SK-N-SH (cell line): Measurements from ENCODE around the gene HDAC7.

ENCODE experiments used
- ELF1 ChIP-seq: IDR thresholded peaks from 2 replicates; pipeline ENCODE4 v1.4.0; 2012
- GABPA ChIP-seq: IDR thresholded peaks from 2 replicates; pipeline ENCODE4 v1.4.0; 2012; ENCODE audit warnings: low read depth, mild to moderate bottlenecking
- RFX5 ChIP-seq: IDR thresholded peaks from 2 replicates; pipeline ENCODE4 v1.6.1; 2012; ENCODE audit warnings: mild to moderate bottlenecking, improper control_type of control experiment, low read length
- TAF1 ChIP-seq: IDR thresholded peaks from 2 replicates; pipeline ENCODE4 v1.6.1; 2012; ENCODE audit warnings: low read depth, mild to moderate bottlenecking, low read length, moderate library complexity, borderline replicate concordance
- TCF12 ChIP-seq: IDR thresholded peaks from 2 replicates; pipeline ENCODE4 v1.4.0; 2012
- TF ChIP-seq, protein P1 (sequence below): fragments of 200-600 bp; sonication (generic); IDR thresholded peaks from 2 replicates; pipeline ENCODE4 v1.6.1; 2017; ENCODE audit warnings: antibody characterized with exemption, mild to moderate bottlenecking, moderate library complexity

DNA sequence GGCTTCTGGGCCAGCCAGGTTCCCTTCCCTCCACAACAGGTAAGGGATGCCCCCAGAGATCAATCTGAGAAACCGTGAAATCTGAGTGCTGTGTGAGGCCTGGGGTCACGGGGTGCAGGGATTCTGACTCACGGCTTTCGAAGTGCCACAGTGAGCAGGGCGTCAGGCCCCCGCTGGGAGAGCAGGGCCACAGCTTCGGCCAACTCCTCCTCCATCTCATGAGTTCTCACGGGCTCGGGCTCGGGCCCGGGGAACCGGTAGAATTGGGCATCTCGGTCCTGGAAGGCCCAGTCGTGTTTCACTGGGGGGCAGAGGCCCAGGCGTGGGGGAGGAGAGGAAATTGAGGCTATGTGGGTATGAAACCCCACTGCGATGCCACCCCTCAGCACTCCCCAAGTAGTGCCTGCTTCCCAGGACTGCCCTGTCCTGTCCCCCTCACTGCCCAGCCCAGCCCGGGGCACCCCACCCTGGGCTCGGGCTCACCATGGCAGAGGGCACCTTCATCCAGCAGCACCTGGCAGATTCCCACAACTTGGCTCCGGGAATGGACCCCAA lies 68.7 kb downstream of the HDAC7 start:
- TF ChIP-seq, protein P1, sequence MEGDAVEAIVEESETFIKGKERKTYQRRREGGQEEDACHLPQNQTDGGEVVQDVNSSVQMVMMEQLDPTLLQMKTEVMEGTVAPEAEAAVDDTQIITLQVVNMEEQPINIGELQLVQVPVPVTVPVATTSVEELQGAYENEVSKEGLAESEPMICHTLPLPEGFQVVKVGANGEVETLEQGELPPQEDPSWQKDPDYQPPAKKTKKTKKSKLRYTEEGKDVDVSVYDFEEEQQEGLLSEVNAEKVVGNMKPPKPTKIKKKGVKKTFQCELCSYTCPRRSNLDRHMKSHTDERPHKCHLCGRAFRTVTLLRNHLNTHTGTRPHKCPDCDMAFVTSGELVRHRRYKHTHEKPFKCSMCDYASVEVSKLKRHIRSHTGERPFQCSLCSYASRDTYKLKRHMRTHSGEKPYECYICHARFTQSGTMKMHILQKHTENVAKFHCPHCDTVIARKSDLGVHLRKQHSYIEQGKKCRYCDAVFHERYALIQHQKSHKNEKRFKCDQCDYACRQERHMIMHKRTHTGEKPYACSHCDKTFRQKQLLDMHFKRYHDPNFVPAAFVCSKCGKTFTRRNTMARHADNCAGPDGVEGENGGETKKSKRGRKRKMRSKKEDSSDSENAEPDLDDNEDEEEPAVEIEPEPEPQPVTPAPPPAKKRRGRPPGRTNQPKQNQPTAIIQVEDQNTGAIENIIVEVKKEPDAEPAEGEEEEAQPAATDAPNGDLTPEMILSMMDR: no peak
- TF ChIP-seq RFX5 (no peak), TCF12 (no peak), ELF1 (no peak), GABPA (no peak), TAF1 (no peak)
